GM19397 (cell line): ENCODE results near the gene PTP4A2.
"Not testable (repeated sequence)": the region's sequence is repeated elsewhere in the genome, so short reads cannot be mapped to it uniquely, and the experiment has no call there.

ENCODE experiments used
- ATAC-seq: cut with Tn5 transposase; IDR thresholded peaks from one replicate; pipeline ENCODE4 v1.9.1; 2021; ENCODE audit warnings: mild to moderate bottlenecking, moderate library complexity; ENCODE audit not compliant: unreplicated experiment

PTP4A2 gene

GRCh38 chr1:31926252-31926651 is 11.9 kb downstream of the PTP4A2 start:
- ATAC-seq, result no peak

GRCh38 chr1:31925824-31926223 is 12.3 kb downstream of the PTP4A2 start:
- ATAC-seq, result not testable (repeated sequence)

GRCh38 chr1:31924839-31925238 is 13.3 kb downstream of the PTP4A2 start:
- ATAC-seq, result no peak

GRCh38 chr1:31923901-31924535 is 14.2 kb downstream of the PTP4A2 start:
- no peak for ATAC-seq

GRCh38 chr1:31920956-31921355 is 17.2 kb downstream of the PTP4A2 start:
- no peak for ATAC-seq

- no peak for ATAC-seq
Measured at GRCh38 chr1:31919591-31919990, 18.6 kb downstream of the PTP4A2 start.

GRCh38 chr1:31915438-31915837 is 22.7 kb downstream of the PTP4A2 start:
- no peak for ATAC-seq

- no peak for ATAC-seq
Measured at GRCh38 chr1:31913968-31914367, 24.2 kb downstream of the PTP4A2 start.

GRCh38 chr1:31912839-31913239 is 25.3 kb downstream of the PTP4A2 start:
- no peak for ATAC-seq

GRCh38 chr1:31911994-31912780 is 26.0 kb downstream of the PTP4A2 start:
- no peak for ATAC-seq

- no peak for ATAC-seq
Measured at GRCh38 chr1:31910933-31911332, 27.2 kb downstream of the PTP4A2 start.

GRCh38 chr1:31909691-31910090 is 28.5 kb downstream of the PTP4A2 start:
- no peak for ATAC-seq

- ATAC-seq, result no peak
Measured at GRCh38 chr1:31906557-31906956, 31.6 kb downstream of the PTP4A2 start.

- ATAC-seq, result no peak
Measured at GRCh38 chr1:31905681-31906080, 32.5 kb downstream of the PTP4A2 start.

GRCh38 chr1:31905093-31905509 is 33.1 kb downstream of the PTP4A2 start:
- no peak for ATAC-seq

- ATAC-seq, result no peak
Measured at GRCh38 chr1:31904339-31905092, 33.7 kb downstream of the PTP4A2 start.

- ATAC-seq, result no peak
Measured at GRCh38 chr1:31902510-31902860, 35.7 kb downstream of the PTP4A2 start.

- ATAC-seq, result no peak
Measured at GRCh38 chr1:31901838-31902509, 36.2 kb downstream of the PTP4A2 start.

- no peak for ATAC-seq
Measured at GRCh38 chr1:31900790-31901189, 37.4 kb downstream of the PTP4A2 start.

- ATAC-seq, result no peak
Measured at GRCh38 chr1:31897526-31898100, 40.6 kb downstream of the PTP4A2 start.
